Stimulated activated CD8-positive, alpha-beta memory T cell treated with anti-CD3 and anti-CD28 coated beads, Interleukin-7, amount 100 ng/mL, for 48 hours (primary cell): Measurements from ENCODE around the gene CDK5RAP3.

Experiments
- DNase-seq, 2 donors: peaks; one replicate each; pipeline ENCODE4 v3.0.0-alpha.2; 2020; ENCODE audit warnings: low read depth in 1 of 2; ENCODE audit errors: extremely low read depth in 1 of 2

Gene CDK5RAP3

GRCh38 chr17:47948706-47949196 lies 22.2 kb upstream of the CDK5RAP3 start:
- DNase-seq = no peak

- DNase-seq = peak; percentile 59 to 70
Measured at GRCh38 chr17:47949197-47949759, 21.6 kb upstream of the CDK5RAP3 start.

GRCh38 chr17:47949946-47950345 lies 21.0 kb upstream of the CDK5RAP3 start:
- no peak for DNase-seq

- DNase-seq = no peak
Measured at GRCh38 chr17:47950448-47950847, 20.5 kb upstream of the CDK5RAP3 start.

GRCh38 chr17:47952171-47953021 lies 18.5 kb upstream of the CDK5RAP3 start:
- DNase-seq = no peak

GRCh38 chr17:47953909-47954308 lies 17.0 kb upstream of the CDK5RAP3 start:
- no peak for DNase-seq

- DNase-seq = no peak
Measured at GRCh38 chr17:47955497-47956461, 15.1 kb upstream of the CDK5RAP3 start.

- no peak for DNase-seq
Measured at GRCh38 chr17:47956791-47957590, 13.9 kb upstream of the CDK5RAP3 start.

- no peak for DNase-seq
Measured at GRCh38 chr17:47957591-47958490, 13.1 kb upstream of the CDK5RAP3 start, which contains the start of gene PRR15L. PRR15L (minus strand) TSS chr17:47957883; CDS start chr17:47953234, 4,649 bp downstream.

GRCh38 chr17:47959825-47960655 lies 10.9 kb upstream of the CDK5RAP3 start:
- no peak for DNase-seq

GRCh38 chr17:47961406-47961805 lies 9.5 kb upstream of the CDK5RAP3 start:
- DNase-seq = no peak

GRCh38 chr17:47962901-47963300 lies 8.0 kb upstream of the CDK5RAP3 start:
- DNase-seq = no peak

- DNase-seq = no peak
Measured at GRCh38 chr17:47964856-47965255, 6.1 kb upstream of the CDK5RAP3 start.

- DNase-seq = no peak
Measured at GRCh38 chr17:47966079-47966519, 4.8 kb upstream of the CDK5RAP3 start.

- DNase-seq = no peak
Measured at GRCh38 chr17:47967607-47968252, 3.2 kb upstream of the CDK5RAP3 start.

GRCh38 chr17:47968836-47969235 lies 2.1 kb upstream of the CDK5RAP3 start:
- no peak for DNase-seq

GRCh38 chr17:47969930-47970724 lies 786 bp upstream of the CDK5RAP3 start:
- DNase-seq = no peak
